GM12878 (cell line): Measurements from ENCODE around the gene XPO5. TPM values are rescaled to one million over a fixed set of nuclear protein-coding genes. Genes with fewer than 3 reads are reported as not detected.

Source experiments
- ATAC-seq: fragments of 200-7000 bp; cut with Tn5 transposase; 3 replicates; pipeline ENCODE4 v1.9.1; 2020; ENCODE audit warnings: mild to moderate bottlenecking, moderate library complexity
- BruUV-seq: library from RNA; stranded (reverse); fragments of 400-500 nt; replicated peaks from 2 replicates; lab custom pipeline; 2021; lab: Mats Ljungman, UMichigan
- CTCF ChIA-PET: fragments of 300-600 bp; sonication (Branson Sonifier 250); formaldehyde crosslinking; extraction: SDS; loops from one replicate; lab custom pipeline; 2021; ENCODE audit warnings: inconsistent platforms; lab: Yijun Ruan, JAX
- POLR2A ChIA-PET: fragments of 350-600 bp; formaldehyde crosslinking; extraction: SDS; loops from one replicate; lab custom pipeline; 2021; ENCODE audit warnings: inconsistent platforms; lab: Charles Lee
- RAD21 ChIA-PET: fragments of 300-600 bp; sonication (Branson Sonifier 250); formaldehyde crosslinking; loops from one replicate; lab custom pipeline; 2023; ENCODE audit warnings: antibody characterized with exemption; ENCODE audit not compliant: unreplicated experiment; lab: Charles Lee
- SMC1A ChIA-PET: fragments of 300-600 bp; sonication (Branson Sonifier 250); formaldehyde crosslinking; loops from one replicate; lab custom pipeline; 2023; ENCODE audit not compliant: unreplicated experiment, uncharacterized antibody; lab: Charles Lee
- DNase-seq: peaks from one replicate; pipeline ENCODE4 v3.0.0-alpha.2; 2011; ENCODE audit warnings: low read depth, low spot score
- FAIRE-seq: peaks from 3 replicates; lab custom pipeline; 2011; peaks lifted over from hg19 to GRCh38; lab: Jason Lieb, UNC
- H2AFZ ChIP-seq: 2 replicates; pipeline ENCODE4 v1.6.0; 2011; ENCODE audit warnings: low read depth, low read length, control low read depth; ENCODE audit not compliant: control insufficient read depth
- H3K27ac ChIP-seq: 2 replicates; pipeline ENCODE4 v1.5.1; 2011; ENCODE audit warnings: control low read depth; ENCODE audit not compliant: control insufficient read depth, insufficient read depth
- H3K27me3 ChIP-seq, 2 experiments: replicated peaks in 1 of 2; 2 replicates each; pipeline versions ENCODE4 v1.6.0 to v1.6.1; 2011; ENCODE audit warnings: low read length in 1 of 2; ENCODE audit not compliant: control insufficient read depth in 2 of 2, insufficient read depth in 2 of 2
- H3K36me3 ChIP-seq, 2 experiments: 2 replicates each; pipeline ENCODE4 v1.5.1; 2011; ENCODE audit warnings: low read length in 1 of 2; ENCODE audit not compliant: control insufficient read depth in 2 of 2, insufficient read depth in 2 of 2
- H3K4me1 ChIP-seq: 2 replicates; pipeline ENCODE4 v1.6.1; 2011; ENCODE audit warnings: mild to moderate bottlenecking, low read length, moderate library complexity, mixed read lengths; ENCODE audit not compliant: control insufficient read depth, insufficient read depth
- H3K4me2 ChIP-seq: 2 replicates; pipeline ENCODE4 v1.6.0; 2011; ENCODE audit warnings: control low read depth; ENCODE audit not compliant: control insufficient read depth, insufficient read depth
- H3K4me3 ChIP-seq: fragments of 200-600 bp; sonication (generic); 2 replicates; pipeline ENCODE4 v1.5.1; 2016
- H3K79me2 ChIP-seq: 2 replicates; pipeline ENCODE4 v1.6.0; 2011; ENCODE audit warnings: low read length; ENCODE audit not compliant: control insufficient read depth, insufficient read depth
- H3K9ac ChIP-seq: 2 replicates; pipeline ENCODE4 v1.8.0; 2011; ENCODE audit warnings: low read length, control low read depth, mixed read lengths; ENCODE audit not compliant: control insufficient read depth, insufficient read depth
- H3K9me3 ChIP-seq: replicated peaks from 3 replicates; pipeline ENCODE4 v1.5.1; 2011; ENCODE audit warnings: mild to moderate bottlenecking, low read length; ENCODE audit not compliant: control insufficient read depth, insufficient read depth
- H4K20me1 ChIP-seq: 2 replicates; pipeline ENCODE4 v1.6.0; 2011; ENCODE audit not compliant: control insufficient read depth, insufficient read depth
- CBX5 ChIP-seq: sonication (generic); IDR thresholded peaks from 2 replicates; pipeline ENCODE4 v1.6.1; 2016; ENCODE audit warnings: low read depth, moderate library complexity, mild to moderate bottlenecking, inconsistent platforms
- MEF2A ChIP-seq: IDR thresholded peaks from 2 replicates; pipeline ENCODE4 v1.6.1; 2011; ENCODE audit warnings: low read depth, mild to moderate bottlenecking, low read length, moderate library complexity; ENCODE audit not compliant: insufficient read depth
- POLR2AphosphoS2 ChIP-seq: IDR thresholded peaks from 2 replicates; pipeline ENCODE4 v1.6.1; 2011; ENCODE audit warnings: low read depth, mild to moderate bottlenecking, low read length, improper control_type of control experiment, moderate library complexity
- ZZZ3 ChIP-seq: IDR thresholded peaks from 2 replicates; pipeline ENCODE4 v1.6.1; 2011; ENCODE audit warnings: low read depth; ENCODE audit not compliant: control insufficient read depth, insufficient read length
- WGBS: methylation state at CpG from one replicate; pipeline ENCODE4 v1.1.6; 2016; ENCODE audit warnings: low lambda C conversion rate; ENCODE audit not compliant: insufficient replicate concordance, insufficient coverage; ENCODE audit errors: missing lambda C conversion rate; 5-methylcytosine and 5-hydroxymethylcytosine counted together
- in situ Hi-C: fragments of 300-500 bp; cut with MboI; formaldehyde crosslinking; loops from 9 replicates; pipeline ENCODE4 v1.14.3; 2018; ENCODE audit warnings: mixed read lengths
- intact Hi-C: fragments of 100-400 bp; cut with micrococcal nuclease; formaldehyde crosslinking; loops from one replicate; pipeline ENCODE4 v1.14.2; 2022; ENCODE audit not compliant: unreplicated experiment
- polyA plus RNA-seq, 11 experiments: library from polyadenylated mRNA; depleted of rRNA in 4 of 11; unstranded in 6 of 11; stranded (reverse) in 5 of 11; fragments of >200 nt; fragmentation: Nextera tagmentation in 4 of 11; fragmentation: Illumina TruSeq in 1 of 11; extraction: Ambion mirVana in 4 of 11; extraction: Trizol in 1 of 11; gene quantifications; 1 replicate in 1 of 11; 2 replicates in 10 of 11; pipeline versions ENCODE4 v1.2.1 to v1.2.3, GENCODE V29; 2011 to 2016; ENCODE audit warnings: inconsistent platforms in 2 of 11, missing spikeins in 2 of 11, low read depth in 1 of 11
- total RNA-seq, 4 experiments: library from RNA; depleted of rRNA in 3 of 4; stranded (reverse); fragments of >200 nt in 3 of 4; fragmentation: Illumina TruSeq in 1 of 4; extraction: Trizol in 1 of 4; gene quantifications; 2 replicates each; pipeline versions ENCODE4 v1.2.1 to v1.2.3, GENCODE V29; 2013 to 2021
- TF ChIP-seq, protein P1 (sequence below): IDR thresholded peaks from 2 replicates; pipeline ENCODE4 v1.6.1; 2012; ENCODE audit warnings: mild to moderate bottlenecking, low read depth, low read length
- TF ChIP-seq, protein P2 (sequence below): fragments of 150-350 bp; IDR thresholded peaks from 2 replicates; pipeline ENCODE4 v1.6.1; 2016; ENCODE audit warnings: low read depth, low read length
- TF ChIP-seq, protein P3 (sequence below), 3 experiments: IDR thresholded peaks in 2 of 3; conservative IDR thresholded peaks in 1 of 3; 2 replicates each; pipeline ENCODE4 v1.5.1; 2011; ENCODE audit warnings: low read depth in 3 of 3, low read length in 3 of 3, mild to moderate bottlenecking in 3 of 3, control low read depth in 2 of 3, moderate library complexity in 2 of 3, inconsistent platforms in 1 of 3, mixed read lengths in 1 of 3; ENCODE audit not compliant: control insufficient read depth in 2 of 3, insufficient read depth in 1 of 3; ENCODE audit errors: extremely low read depth in 1 of 3

XPO5 gene
- total and polyA plus RNA-seq, 10 of the 15 experiments (the other 5 are each of a cell fraction or from before 2014, with no cell fraction given), result 11.3 to 76.0 (median 41.6) TPM

DNA sequence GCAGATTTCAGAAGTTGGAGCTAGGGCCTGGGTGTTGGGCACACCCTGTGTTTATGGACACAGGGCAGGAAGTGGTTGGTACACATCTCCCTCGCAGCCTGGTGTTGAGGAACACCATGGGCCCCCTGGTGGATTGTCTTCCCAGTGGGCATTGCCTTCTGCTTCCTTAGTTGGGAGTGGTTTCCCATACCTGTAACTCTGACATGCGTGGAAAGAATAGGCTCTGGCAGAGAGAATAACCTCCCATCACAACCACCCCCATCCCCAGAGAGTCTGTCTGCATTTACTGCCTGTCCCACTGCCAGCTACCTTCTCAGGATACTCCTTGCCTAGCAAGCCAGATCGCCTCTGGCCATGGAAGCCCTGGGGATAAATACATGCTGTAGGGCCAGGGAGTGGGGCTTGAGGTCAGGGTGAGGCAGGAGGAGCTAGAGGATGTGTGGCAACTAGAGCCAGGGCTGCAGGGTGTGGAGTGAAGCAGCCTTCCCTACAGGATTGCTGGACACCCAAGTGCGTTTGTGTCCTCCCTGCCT lies 80.4 kb downstream of the XPO5 start:
- no TSS peak for BruUV-seq
- no peak overlapping the region for H3K4me2 ChIP-seq
- no peaks in the 10 kb centered on the region for H3K27me3 ChIP-seq
- in situ Hi-C loops, result no loop called here
- ChIA-PET POLR2A (interaction anchor here (0.5 to 0.6 kb wide), 2 partner anchors 37 to 53 kb away, joined by 3 read pairs; no protein-coding TSS in a partner anchor), SMC1A (interaction anchor here (1.0 to 1.3 kb wide), 2 partner anchors 10 to 37 kb away, joined by 4 to 5 read pairs; no protein-coding TSS in a partner anchor), CTCF (interaction anchor here (1.0 to 7.6 kb wide), 4 partner anchors 12 to 109 kb away, joined by 3 to 70 read pairs (median 4); partner anchors contain the start of gene LRRC73), RAD21 (interaction anchor here (1.1 to 1.7 kb wide), 2 partner anchors 10 to 12 kb away, joined by 4 to 8 read pairs; no protein-coding TSS in a partner anchor)
- no peak overlapping the region for H3K9ac ChIP-seq
- no peak overlapping the region for H3K27ac ChIP-seq
- H3K4me1 ChIP-seq, result no peaks in the 10 kb centered on the region
- peaks cover 7 to 8% of the 10 kb centered on the region in 2 experiments; a peak in 3 of 4 replicates for H3K36me3 ChIP-seq
- no peak for ATAC-seq
- intact Hi-C loops, result no loop called here
- no peak for DNase-seq
- no peak overlapping the region for H2AFZ ChIP-seq
- no peaks in the 10 kb centered on the region for H3K9me3 ChIP-seq
- H3K79me2 ChIP-seq, result no peaks in the 10 kb centered on the region
- TF ChIP-seq, protein P1, sequence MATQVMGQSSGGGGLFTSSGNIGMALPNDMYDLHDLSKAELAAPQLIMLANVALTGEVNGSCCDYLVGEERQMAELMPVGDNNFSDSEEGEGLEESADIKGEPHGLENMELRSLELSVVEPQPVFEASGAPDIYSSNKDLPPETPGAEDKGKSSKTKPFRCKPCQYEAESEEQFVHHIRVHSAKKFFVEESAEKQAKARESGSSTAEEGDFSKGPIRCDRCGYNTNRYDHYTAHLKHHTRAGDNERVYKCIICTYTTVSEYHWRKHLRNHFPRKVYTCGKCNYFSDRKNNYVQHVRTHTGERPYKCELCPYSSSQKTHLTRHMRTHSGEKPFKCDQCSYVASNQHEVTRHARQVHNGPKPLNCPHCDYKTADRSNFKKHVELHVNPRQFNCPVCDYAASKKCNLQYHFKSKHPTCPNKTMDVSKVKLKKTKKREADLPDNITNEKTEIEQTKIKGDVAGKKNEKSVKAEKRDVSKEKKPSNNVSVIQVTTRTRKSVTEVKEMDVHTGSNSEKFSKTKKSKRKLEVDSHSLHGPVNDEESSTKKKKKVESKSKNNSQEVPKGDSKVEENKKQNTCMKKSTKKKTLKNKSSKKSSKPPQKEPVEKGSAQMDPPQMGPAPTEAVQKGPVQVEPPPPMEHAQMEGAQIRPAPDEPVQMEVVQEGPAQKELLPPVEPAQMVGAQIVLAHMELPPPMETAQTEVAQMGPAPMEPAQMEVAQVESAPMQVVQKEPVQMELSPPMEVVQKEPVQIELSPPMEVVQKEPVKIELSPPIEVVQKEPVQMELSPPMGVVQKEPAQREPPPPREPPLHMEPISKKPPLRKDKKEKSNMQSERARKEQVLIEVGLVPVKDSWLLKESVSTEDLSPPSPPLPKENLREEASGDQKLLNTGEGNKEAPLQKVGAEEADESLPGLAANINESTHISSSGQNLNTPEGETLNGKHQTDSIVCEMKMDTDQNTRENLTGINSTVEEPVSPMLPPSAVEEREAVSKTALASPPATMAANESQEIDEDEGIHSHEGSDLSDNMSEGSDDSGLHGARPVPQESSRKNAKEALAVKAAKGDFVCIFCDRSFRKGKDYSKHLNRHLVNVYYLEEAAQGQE, result no peak
- TF ChIP-seq CBX5 (no peak), ZZZ3 (no peak), MEF2A (no peak), POLR2AphosphoS2 (no peak)
- TF ChIP-seq, protein P2, sequence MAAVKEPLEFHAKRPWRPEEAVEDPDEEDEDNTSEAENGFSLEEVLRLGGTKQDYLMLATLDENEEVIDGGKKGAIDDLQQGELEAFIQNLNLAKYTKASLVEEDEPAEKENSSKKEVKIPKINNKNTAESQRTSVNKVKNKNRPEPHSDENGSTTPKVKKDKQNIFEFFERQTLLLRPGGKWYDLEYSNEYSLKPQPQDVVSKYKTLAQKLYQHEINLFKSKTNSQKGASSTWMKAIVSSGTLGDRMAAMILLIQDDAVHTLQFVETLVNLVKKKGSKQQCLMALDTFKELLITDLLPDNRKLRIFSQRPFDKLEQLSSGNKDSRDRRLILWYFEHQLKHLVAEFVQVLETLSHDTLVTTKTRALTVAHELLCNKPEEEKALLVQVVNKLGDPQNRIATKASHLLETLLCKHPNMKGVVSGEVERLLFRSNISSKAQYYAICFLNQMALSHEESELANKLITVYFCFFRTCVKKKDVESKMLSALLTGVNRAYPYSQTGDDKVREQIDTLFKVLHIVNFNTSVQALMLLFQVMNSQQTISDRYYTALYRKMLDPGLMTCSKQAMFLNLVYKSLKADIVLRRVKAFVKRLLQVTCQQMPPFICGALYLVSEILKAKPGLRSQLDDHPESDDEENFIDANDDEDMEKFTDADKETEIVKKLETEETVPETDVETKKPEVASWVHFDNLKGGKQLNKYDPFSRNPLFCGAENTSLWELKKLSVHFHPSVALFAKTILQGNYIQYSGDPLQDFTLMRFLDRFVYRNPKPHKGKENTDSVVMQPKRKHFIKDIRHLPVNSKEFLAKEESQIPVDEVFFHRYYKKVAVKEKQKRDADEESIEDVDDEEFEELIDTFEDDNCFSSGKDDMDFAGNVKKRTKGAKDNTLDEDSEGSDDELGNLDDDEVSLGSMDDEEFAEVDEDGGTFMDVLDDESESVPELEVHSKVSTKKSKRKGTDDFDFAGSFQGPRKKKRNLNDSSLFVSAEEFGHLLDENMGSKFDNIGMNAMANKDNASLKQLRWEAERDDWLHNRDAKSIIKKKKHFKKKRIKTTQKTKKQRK, result no peak
- TF ChIP-seq, protein P3, sequence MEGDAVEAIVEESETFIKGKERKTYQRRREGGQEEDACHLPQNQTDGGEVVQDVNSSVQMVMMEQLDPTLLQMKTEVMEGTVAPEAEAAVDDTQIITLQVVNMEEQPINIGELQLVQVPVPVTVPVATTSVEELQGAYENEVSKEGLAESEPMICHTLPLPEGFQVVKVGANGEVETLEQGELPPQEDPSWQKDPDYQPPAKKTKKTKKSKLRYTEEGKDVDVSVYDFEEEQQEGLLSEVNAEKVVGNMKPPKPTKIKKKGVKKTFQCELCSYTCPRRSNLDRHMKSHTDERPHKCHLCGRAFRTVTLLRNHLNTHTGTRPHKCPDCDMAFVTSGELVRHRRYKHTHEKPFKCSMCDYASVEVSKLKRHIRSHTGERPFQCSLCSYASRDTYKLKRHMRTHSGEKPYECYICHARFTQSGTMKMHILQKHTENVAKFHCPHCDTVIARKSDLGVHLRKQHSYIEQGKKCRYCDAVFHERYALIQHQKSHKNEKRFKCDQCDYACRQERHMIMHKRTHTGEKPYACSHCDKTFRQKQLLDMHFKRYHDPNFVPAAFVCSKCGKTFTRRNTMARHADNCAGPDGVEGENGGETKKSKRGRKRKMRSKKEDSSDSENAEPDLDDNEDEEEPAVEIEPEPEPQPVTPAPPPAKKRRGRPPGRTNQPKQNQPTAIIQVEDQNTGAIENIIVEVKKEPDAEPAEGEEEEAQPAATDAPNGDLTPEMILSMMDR (IDR thresholded peaks at IDR 0.05 in 2 of 3, conservative IDR thresholded peaks at IDR 0.05 in 1 of 3; ENCODE audit: control insufficient read depth in 2 of 3, extremely low read depth in 1 of 3, insufficient read depth in 1 of 3, low read depth in 3 of 3, low read length in 3 of 3), result peak in 2 of 3 experiments; percentile 14 to 22; a peak in 2 of 6 replicates
- no peak overlapping the region for H3K4me3 ChIP-seq
- WGBS, result 54% methylated on average over 4 of the region's 4 CpGs
- no peaks in the 10 kb centered on the region; the same call in 1 of the 2 replicates for H4K20me1 ChIP-seq
- no peak for FAIRE-seq
